Activated B cell treated with CpG ODN at 0.5 μM for 24 hours (primary cell): ENCODE measurements around the gene SLC25A23. TPM values are rescaled to one million over a fixed set of nuclear protein-coding genes. Genes with fewer than 3 reads are reported as not detected.
"Not testable (repeated sequence)": the region's sequence is repeated elsewhere in the genome, so short reads cannot be mapped to it uniquely, and the experiment has no call there.

Experiments used
- ATAC-seq: fragments of 200-7000 bp; cut with Tn5 transposase; one replicate; pipeline ENCODE4 v1.10.0; 2021; ENCODE audit warnings: low read depth, mild to moderate bottlenecking, moderate library complexity
- CTCF ChIA-PET: fragments of 350-600 bp; sonication (Branson Sonifier 250); formaldehyde crosslinking; loops from one replicate; lab custom pipeline; 2021; ENCODE audit warnings: antibody characterized with exemption; lab: Charles Lee
- POLR2A ChIA-PET: fragments of 350-600 bp; sonication (Branson Sonifier 250); formaldehyde crosslinking; loops from one replicate; lab custom pipeline; 2021; ENCODE audit warnings: antibody characterized with exemption; lab: Charles Lee
- DNase-seq: peaks from one replicate; pipeline ENCODE4 v3.0.0; 2022
- H3K27ac Mint-ChIP-seq: one replicate; pipeline ENCODE4 v1.8.0; 2020; ENCODE audit warnings: mixed read lengths
- H3K27me3 Mint-ChIP-seq: one replicate; pipeline ENCODE4 v1.8.0; 2021; ENCODE audit warnings: mixed read lengths
- H3K36me3 Mint-ChIP-seq: one replicate; pipeline ENCODE4 v1.8.0; 2021; ENCODE audit warnings: low read depth, mixed read lengths
- H3K4me1 Mint-ChIP-seq: one replicate; pipeline ENCODE4 v1.8.0; 2021; ENCODE audit warnings: mixed read lengths
- H3K4me3 Mint-ChIP-seq: one replicate; pipeline ENCODE4 v1.8.0; 2020; ENCODE audit warnings: mild to moderate bottlenecking, mixed read lengths
- H3K9me3 Mint-ChIP-seq: one replicate; pipeline ENCODE4 v1.8.0; 2020; ENCODE audit warnings: mixed read lengths
- intact Hi-C: fragments of 100-400 bp; cut with micrococcal nuclease; formaldehyde crosslinking; loops from one replicate; pipeline ENCODE4 v1.15.1; 2024
- total RNA-seq: library from RNA; stranded (reverse); gene quantifications from 2 replicates; pipeline ENCODE4 v1.2.3, GENCODE V29; 2022
- TF ChIP-seq, protein P1 (sequence below): fragments of 200-600 bp; IDR thresholded peaks from one replicate; pipeline ENCODE4 v1.8.0; 2022; ENCODE audit warnings: antibody characterized with exemption, mild to moderate bottlenecking

The SLC25A23 gene
- 50.1 and 50.4 TPM in 2 replicates for total RNA-seq

GRCh38 chr19:6459262-6460098, at the start of gene SLC25A23:
Gene SLC25A23, minus strand, starts transcription at chr19:6459792. Its CDS starts 164 bp downstream, at chr19:6459628.
- peak within 1 kb of the TSS; percentile 79 for H3K27ac Mint-ChIP-seq
- no peaks in the 10 kb centered on the region for H3K9me3 Mint-ChIP-seq
- POLR2A ChIA-PET, result interaction anchor here (0.6 to 2.8 kb wide), 10 partner anchors 19 to 128 kb away, joined by 3 to 25 read pairs (median 4); partner anchors contain the start of genes DENND1C and KHSRP
- CTCF ChIA-PET, result interaction anchor here (1.7 kb wide), 1 partner anchor 21 kb away, joined by 4 read pairs; the partner anchor contains the start of gene DENND1C
- ATAC-seq (peak; percentile 26), DNase-seq (peak; percentile 63)
- peak within 1 kb of the TSS; percentile 90 for H3K4me3 Mint-ChIP-seq
- H3K36me3 Mint-ChIP-seq, result peaks cover 20% of the 10 kb centered on the region
- TF ChIP-seq, protein P1, sequence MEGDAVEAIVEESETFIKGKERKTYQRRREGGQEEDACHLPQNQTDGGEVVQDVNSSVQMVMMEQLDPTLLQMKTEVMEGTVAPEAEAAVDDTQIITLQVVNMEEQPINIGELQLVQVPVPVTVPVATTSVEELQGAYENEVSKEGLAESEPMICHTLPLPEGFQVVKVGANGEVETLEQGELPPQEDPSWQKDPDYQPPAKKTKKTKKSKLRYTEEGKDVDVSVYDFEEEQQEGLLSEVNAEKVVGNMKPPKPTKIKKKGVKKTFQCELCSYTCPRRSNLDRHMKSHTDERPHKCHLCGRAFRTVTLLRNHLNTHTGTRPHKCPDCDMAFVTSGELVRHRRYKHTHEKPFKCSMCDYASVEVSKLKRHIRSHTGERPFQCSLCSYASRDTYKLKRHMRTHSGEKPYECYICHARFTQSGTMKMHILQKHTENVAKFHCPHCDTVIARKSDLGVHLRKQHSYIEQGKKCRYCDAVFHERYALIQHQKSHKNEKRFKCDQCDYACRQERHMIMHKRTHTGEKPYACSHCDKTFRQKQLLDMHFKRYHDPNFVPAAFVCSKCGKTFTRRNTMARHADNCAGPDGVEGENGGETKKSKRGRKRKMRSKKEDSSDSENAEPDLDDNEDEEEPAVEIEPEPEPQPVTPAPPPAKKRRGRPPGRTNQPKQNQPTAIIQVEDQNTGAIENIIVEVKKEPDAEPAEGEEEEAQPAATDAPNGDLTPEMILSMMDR, result no peak
- H3K4me1 Mint-ChIP-seq, result peaks cover 36% of the 10 kb centered on the region
- H3K27me3 Mint-ChIP-seq, result no peaks in the 10 kb centered on the region
- intact Hi-C loops, result loop anchor here (1.0 kb wide), 8 partner anchors 22 to 404 kb away; partner anchors contain the start of genes DENND1C, GPR108, GTF2F1 and TUBB4A

DNA sequence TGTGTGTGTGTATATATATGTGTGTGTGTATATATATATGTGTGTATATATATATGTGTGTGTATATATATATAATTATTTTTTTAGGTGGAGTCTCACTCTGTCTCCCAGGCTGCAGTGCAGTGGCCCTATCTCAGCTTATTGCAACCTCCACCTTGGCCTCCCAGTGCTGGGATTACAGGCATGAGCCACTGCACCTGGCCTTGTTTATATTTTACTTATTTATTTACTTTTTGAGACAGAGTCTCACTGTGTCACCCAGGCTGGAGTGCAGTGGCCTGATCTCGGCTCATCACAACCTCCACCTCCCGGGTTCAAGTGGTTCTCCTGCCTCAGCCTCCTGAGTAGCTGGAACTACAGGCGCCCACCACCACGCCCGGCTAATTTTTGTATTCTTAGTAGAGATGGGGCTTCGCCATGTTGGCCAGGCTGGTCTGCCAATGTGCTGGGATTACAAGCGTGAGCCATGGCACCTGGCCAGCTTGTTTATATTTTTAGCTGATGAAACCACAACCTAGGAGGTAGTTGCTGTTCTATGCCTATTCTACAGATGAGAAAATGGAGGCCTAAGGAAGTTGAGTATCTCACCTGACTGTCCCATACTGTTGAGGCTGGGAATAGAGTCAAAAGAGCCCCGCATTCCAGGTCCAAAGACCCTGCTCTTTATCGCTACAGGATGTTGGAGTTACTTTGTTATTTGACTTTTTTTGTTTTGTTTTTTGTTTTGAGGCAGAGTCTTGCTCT, 48.6 kb upstream of the SLC25A23 start:
- intact Hi-C loops, H3K36me3 Mint-ChIP-seq, DNase-seq, CTCF ChIA-PET, POLR2A ChIA-PET, ATAC-seq, H3K27me3 Mint-ChIP-seq, H3K4me3 Mint-ChIP-seq, H3K27ac Mint-ChIP-seq, H3K9me3 Mint-ChIP-seq: not testable (repeated sequence)
- H3K4me1 Mint-ChIP-seq, result peaks cover 11% of the 10 kb centered on the region

DNA sequence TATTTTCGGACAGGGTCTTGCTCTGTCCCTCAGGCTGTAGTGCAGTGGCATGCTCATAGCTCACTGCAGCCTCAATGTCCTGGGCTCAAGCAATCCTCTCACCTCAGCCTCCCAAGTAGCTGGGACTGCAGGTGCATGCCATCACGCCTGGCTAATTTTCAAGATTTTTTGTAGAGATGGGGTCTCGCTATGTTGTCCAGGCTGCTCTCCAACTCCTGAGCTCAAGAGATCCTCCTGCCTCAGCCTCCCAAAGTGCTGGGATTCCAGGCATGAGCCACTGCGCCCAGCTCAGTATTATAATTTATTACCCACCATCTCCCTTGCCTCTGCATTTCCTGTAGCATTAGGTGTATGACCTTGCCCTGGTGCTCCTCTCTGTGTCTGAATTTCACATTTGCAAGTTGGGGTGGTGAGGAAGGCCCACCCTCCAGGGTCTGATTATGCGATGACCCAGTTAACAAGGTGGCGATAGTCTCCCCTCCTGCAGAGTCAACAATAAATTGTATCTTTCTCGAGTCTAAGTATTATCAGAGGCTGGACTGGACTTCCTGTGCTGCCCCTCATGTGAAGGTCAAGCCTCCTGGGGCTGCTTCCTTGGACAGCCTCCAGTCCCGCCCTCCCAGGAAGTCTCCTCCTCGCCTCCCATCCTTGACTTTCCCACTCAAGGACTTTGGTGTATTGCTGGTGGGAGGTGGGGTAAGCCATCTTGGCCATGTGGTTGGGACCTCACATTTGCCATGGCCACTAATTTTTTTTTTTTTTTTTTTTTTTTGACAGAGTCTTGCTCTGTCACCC, 44.0 kb upstream of the SLC25A23 start:
- TF ChIP-seq, protein P1, result no peak
- ChIA-PET CTCF (interaction anchor here (0.5 to 2.2 kb wide), 3 partner anchors 67 to 377 kb away, joined by 3 to 6 read pairs (median 4); no protein-coding TSS in a partner anchor), POLR2A (interaction anchor here (0.6 to 1.1 kb wide), 4 partner anchors 22 to 299 kb away, joined by 3 to 5 read pairs (median 4); partner anchors contain the start of gene DENND1C)
- H3K4me3 Mint-ChIP-seq, result peak overlapping the region; percentile 51
- no peak overlapping the region for H3K27ac Mint-ChIP-seq
- no peaks in the 10 kb centered on the region for H3K9me3 Mint-ChIP-seq
- H3K36me3 Mint-ChIP-seq, result no peaks in the 10 kb centered on the region
- peaks cover 4% of the 10 kb centered on the region for H3K27me3 Mint-ChIP-seq
- intact Hi-C loops, result loop anchor here (1.0 to 5.0 kb wide), 4 partner anchors 21 to 359 kb away; partner anchors contain the start of gene GTF2F1
- no peak for DNase-seq
- no peak for ATAC-seq
- H3K4me1 Mint-ChIP-seq, result peaks cover 23% of the 10 kb centered on the region

DNA sequence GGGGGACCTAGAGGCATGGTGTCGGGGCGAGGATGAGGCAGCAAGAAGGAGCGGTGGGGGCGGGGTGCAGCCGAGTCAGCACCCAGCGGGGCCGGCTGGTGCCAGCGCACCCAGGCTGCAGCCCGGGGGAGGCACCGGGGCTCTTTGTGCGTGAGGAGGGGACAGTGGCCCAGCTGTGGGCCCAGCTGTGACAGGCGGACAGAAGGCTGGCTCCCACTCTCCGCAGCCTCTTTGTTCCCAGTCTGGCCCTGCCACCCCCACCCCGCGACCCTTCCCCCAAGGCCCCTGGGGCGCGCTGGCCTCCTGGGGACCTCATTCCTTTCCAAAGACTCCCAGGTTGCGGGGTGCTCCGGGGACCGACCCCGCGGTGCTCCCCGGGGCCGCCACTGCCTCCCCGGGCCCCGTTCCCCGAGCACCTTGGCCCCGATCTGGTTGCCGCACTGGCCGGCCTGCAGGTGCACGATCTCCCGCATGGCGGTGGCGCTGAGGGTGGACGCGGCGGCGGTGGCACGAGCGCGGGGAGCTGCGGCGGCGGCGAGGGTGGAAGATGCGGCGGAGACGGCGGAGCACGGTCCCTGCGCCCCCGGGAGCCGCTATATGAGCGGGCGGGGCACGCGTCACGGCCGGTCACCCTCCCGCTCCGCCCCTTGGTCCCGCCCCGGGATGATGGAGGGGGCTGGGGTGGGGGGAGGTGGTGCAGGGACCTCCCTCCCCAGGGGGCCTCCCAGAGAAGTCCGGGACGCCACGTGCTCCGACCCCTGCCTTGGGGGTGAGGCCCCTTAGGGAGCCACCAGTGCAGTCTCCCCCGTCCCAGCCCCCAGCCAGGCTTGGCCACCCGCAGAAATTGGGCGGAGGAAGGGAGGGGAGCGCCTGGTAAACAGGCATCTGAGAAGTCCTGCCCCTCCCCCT, 42.4 kb upstream of the SLC25A23 start, which contains the start of gene TUBB4A:
TUBB4A (minus strand) TSS at position 570 of the 909 bp plus-strand sequence; CDS start at position 473, 97 bp downstream.
- no peaks in the 10 kb centered on the region for H3K9me3 Mint-ChIP-seq
- DNase-seq (peak; percentile 65), ATAC-seq (peak; percentile 78)
- TF ChIP-seq, protein P1, result no peak
- CTCF ChIA-PET, result interaction anchor here (1.3 kb wide), 1 partner anchor 15 kb away, joined by 5 read pairs; no protein-coding TSS in a partner anchor
- no peak within 1 kb of the TSS for H3K27ac Mint-ChIP-seq
- H3K4me3 Mint-ChIP-seq, result peak within 1 kb of the TSS; percentile 87
- no peaks in the 10 kb centered on the region for H3K36me3 Mint-ChIP-seq
- H3K27me3 Mint-ChIP-seq, result peaks cover 4% of the 10 kb centered on the region
- POLR2A ChIA-PET, result interaction anchor here (1.0 kb wide), 1 partner anchor 20 kb away, joined by 4 read pairs; the partner anchor contains the start of gene DENND1C
- intact Hi-C loops, result loop anchor here (1.0 to 5.0 kb wide), 3 partner anchors 42 to 360 kb away; no protein-coding TSS in a partner anchor
- peaks cover 23% of the 10 kb centered on the region for H3K4me1 Mint-ChIP-seq
